ENCODE data around the gene STXBP6. TPM values are rescaled to one million over a fixed set of nuclear protein-coding genes. Genes with fewer than 3 reads are reported as not detected.

STXBP6 gene
- total RNA-seq, 1 experiment from 2014 or later = 0.27 TPM

DNA sequence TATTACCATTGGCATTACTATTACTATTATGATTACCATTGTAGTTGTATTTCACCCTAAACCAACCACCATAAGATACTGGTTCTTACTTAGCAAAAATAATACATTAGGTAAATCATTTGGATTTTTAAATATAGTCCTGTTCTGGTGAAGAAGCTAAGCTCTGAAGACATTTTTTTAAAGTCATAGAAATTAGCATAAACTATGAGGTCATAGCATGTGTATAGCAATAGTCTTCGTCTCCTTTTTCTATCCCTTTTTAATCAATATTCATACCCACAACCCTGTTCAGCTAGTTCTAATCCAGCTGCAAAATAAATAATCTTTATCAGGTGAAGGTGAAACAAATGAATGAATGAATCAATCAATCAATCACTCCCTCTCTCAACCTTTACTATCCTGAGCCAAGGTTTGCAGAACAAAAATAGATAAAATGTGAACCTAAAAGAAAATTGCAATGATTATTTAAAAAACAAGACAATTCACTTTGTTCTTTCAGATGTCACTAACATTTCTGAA, 134.5 kb downstream of the STXBP6 start:
- Histone ChIP-seq H3K9me2 (ENCODE audit: insufficient read depth) (no peaks in the 10 kb centered on the region), H3K9me3 (ENCODE audit: control insufficient read depth in 1 of 2, insufficient read depth in 1 of 2, low read depth in 1 of 2, low read length in 2 of 2) (peaks cover 0 to 9% of the 10 kb centered on the region in 2 experiments; a peak in 2 of 4 replicates), H3K27ac (ENCODE audit: low read depth, low read length) (no peak overlapping the region), H3K79me2 (ENCODE audit: insufficient read depth, low read length) (no peaks in the 10 kb centered on the region), H3K36me3 (ENCODE audit: control insufficient read depth in 1 of 2, insufficient read depth in 2 of 2, low read length in 2 of 2) (no peaks in the 10 kb centered on the region), H3K4me1 (ENCODE audit: control insufficient read depth in 1 of 2, insufficient read depth in 2 of 2, low read length in 2 of 2) (no peaks in the 10 kb centered on the region), H3K4me3 (replicated peaks in 1 of 2; ENCODE audit: low read depth in 1 of 2, low read length in 2 of 2) (no peak overlapping the region), H3K27me3 (ENCODE audit: insufficient read depth, low read length) (no peaks in the 10 kb centered on the region), H2AFZ (ENCODE audit: low read depth, low read length, poor library complexity, severe bottlenecking) (no peak overlapping the region), H3K4me2 (ENCODE audit: low read length) (no peak overlapping the region), H3K9ac (ENCODE audit: low read length) (no peak overlapping the region), H4K20me1 (ENCODE audit: insufficient read depth) (no peaks in the 10 kb centered on the region)
- ATAC-seq (no peak), DNase-seq (ENCODE audit: low read depth, low spot score) (no peak)
- BruUV-seq (replicated peaks) = no TSS peak
- ChIA-PET POLR2A (no interaction called here), CTCF (no interaction called here), RAD21 (ENCODE audit: low non-redundant PET in 1 of 2, low total read pairs in 2 of 2, uncharacterized antibody in 2 of 2, unreplicated experiment in 2 of 2) (no interaction called here)
- intact Hi-C loops (cut with micrococcal nuclease) = no loop called here
- TF ChIP-seq POLR2AphosphoS5 (IDR thresholded peaks at IDR 0.05; ENCODE audit: low read depth, low read length) (no peak), CEBPB (IDR thresholded peaks at IDR 0.05; ENCODE audit: low read depth) (no peak), EGR1 (IDR thresholded peaks at IDR 0.05; ENCODE audit: low read depth) (no peak), SIN3A (IDR thresholded peaks at IDR 0.05; ENCODE audit: low read depth) (no peak), POLR2A (IDR thresholded peaks at IDR 0.05; ENCODE audit: borderline replicate concordance, extremely low read depth, insufficient read depth, insufficient read length) (no peak), RAD21 (IDR thresholded peaks at IDR 0.05; ENCODE audit: low read depth) (no peak), ZNF274 (IDR thresholded peaks at IDR 0.05; ENCODE audit: low read depth, low read length) (no peak), YY1 (IDR thresholded peaks at IDR 0.05; ENCODE audit: extremely low read depth, insufficient replicate concordance, low read depth, low read length) (no peak), ZFX (IDR thresholded peaks at IDR 0.05) (no peak), TCF7L2 (IDR thresholded peaks at IDR 0.05; ENCODE audit: borderline replicate concordance, extremely low read depth, insufficient read depth, insufficient read length) (no peak), EZH2phosphoT487 (IDR thresholded peaks at IDR 0.05; ENCODE audit: borderline replicate concordance) (no peak)
- TF ChIP-seq, protein P1, sequence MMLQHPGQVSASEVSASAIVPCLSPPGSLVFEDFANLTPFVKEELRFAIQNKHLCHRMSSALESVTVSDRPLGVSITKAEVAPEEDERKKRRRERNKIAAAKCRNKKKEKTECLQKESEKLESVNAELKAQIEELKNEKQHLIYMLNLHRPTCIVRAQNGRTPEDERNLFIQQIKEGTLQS (IDR thresholded peaks at IDR 0.05) = no peak
- TF ChIP-seq, protein P2, sequence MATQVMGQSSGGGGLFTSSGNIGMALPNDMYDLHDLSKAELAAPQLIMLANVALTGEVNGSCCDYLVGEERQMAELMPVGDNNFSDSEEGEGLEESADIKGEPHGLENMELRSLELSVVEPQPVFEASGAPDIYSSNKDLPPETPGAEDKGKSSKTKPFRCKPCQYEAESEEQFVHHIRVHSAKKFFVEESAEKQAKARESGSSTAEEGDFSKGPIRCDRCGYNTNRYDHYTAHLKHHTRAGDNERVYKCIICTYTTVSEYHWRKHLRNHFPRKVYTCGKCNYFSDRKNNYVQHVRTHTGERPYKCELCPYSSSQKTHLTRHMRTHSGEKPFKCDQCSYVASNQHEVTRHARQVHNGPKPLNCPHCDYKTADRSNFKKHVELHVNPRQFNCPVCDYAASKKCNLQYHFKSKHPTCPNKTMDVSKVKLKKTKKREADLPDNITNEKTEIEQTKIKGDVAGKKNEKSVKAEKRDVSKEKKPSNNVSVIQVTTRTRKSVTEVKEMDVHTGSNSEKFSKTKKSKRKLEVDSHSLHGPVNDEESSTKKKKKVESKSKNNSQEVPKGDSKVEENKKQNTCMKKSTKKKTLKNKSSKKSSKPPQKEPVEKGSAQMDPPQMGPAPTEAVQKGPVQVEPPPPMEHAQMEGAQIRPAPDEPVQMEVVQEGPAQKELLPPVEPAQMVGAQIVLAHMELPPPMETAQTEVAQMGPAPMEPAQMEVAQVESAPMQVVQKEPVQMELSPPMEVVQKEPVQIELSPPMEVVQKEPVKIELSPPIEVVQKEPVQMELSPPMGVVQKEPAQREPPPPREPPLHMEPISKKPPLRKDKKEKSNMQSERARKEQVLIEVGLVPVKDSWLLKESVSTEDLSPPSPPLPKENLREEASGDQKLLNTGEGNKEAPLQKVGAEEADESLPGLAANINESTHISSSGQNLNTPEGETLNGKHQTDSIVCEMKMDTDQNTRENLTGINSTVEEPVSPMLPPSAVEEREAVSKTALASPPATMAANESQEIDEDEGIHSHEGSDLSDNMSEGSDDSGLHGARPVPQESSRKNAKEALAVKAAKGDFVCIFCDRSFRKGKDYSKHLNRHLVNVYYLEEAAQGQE (IDR thresholded peaks at IDR 0.05; ENCODE audit: low read depth) = no peak
- TF ChIP-seq, protein P3, sequence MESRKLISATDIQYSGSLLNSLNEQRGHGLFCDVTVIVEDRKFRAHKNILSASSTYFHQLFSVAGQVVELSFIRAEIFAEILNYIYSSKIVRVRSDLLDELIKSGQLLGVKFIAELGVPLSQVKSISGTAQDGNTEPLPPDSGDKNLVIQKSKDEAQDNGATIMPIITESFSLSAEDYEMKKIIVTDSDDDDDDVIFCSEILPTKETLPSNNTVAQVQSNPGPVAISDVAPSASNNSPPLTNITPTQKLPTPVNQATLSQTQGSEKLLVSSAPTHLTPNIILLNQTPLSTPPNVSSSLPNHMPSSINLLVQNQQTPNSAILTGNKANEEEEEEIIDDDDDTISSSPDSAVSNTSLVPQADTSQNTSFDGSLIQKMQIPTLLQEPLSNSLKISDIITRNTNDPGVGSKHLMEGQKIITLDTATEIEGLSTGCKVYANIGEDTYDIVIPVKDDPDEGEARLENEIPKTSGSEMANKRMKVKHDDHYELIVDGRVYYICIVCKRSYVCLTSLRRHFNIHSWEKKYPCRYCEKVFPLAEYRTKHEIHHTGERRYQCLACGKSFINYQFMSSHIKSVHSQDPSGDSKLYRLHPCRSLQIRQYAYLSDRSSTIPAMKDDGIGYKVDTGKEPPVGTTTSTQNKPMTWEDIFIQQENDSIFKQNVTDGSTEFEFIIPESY (IDR thresholded peaks at IDR 0.05; ENCODE audit: extremely low read depth, insufficient replicate concordance, low read length) = no peak

Measured in HCT116 (cell line).